LNCaP clone FGC (cell line): ENCODE results near the gene PLCG2.

Experiments
- DNase-seq: peaks from one replicate; pipeline ENCODE4 v3.0.0-alpha.2; 2011; ENCODE audit warnings: low read depth
- H3K4me3 ChIP-seq: 2 replicates; pipeline ENCODE4 v1.5.1; 2011; ENCODE audit warnings: mild to moderate bottlenecking, low read depth, low read length, control low read depth
- CTCF ChIP-seq: IDR thresholded peaks from 2 replicates; pipeline ENCODE4 v1.5.1; 2012; ENCODE audit warnings: mild to moderate bottlenecking; ENCODE audit not compliant: control insufficient read depth, insufficient read depth; ENCODE audit errors: extremely low read depth

Gene PLCG2

GRCh38 chr16:81807767-81808358 is 28.8 kb downstream of the PLCG2 start:
- no peak for DNase-seq
- TF ChIP-seq CTCF: no peak
- H3K4me3 ChIP-seq: no peak overlapping the region

GRCh38 chr16:81808933-81809480 is 29.9 kb downstream of the PLCG2 start:
- no peak for TF ChIP-seq CTCF
- no peak overlapping the region for H3K4me3 ChIP-seq
- no peak for DNase-seq

GRCh38 chr16:81809567-81809966 is 30.5 kb downstream of the PLCG2 start:
- no peak for DNase-seq
- no peak for TF ChIP-seq CTCF
- H3K4me3 ChIP-seq: no peak overlapping the region

GRCh38 chr16:81810361-81810760 is 31.3 kb downstream of the PLCG2 start:
- TF ChIP-seq CTCF: no peak
- no peak overlapping the region for H3K4me3 ChIP-seq
- DNase-seq: no peak

- TF ChIP-seq CTCF: no peak
- no peak for DNase-seq
- H3K4me3 ChIP-seq: no peak overlapping the region
These were observed 31.9 kb downstream of the PLCG2 start for GRCh38 chr16:81810894-81811538.

- no peak for DNase-seq
- H3K4me3 ChIP-seq: no peak overlapping the region
- TF ChIP-seq CTCF: no peak
These were observed 34.6 kb downstream of the PLCG2 start for GRCh38 chr16:81813648-81814047.
